HG02870 (cell line): Measurements from ENCODE around the gene ZNF846.
"Not testable (repeated sequence)": the region's sequence is repeated elsewhere in the genome, so short reads cannot be mapped to it uniquely, and the experiment has no call there.

ENCODE experiments used
- ATAC-seq: cut with Tn5 transposase; IDR thresholded peaks from one replicate; pipeline ENCODE4 v1.9.1; 2021; ENCODE audit warnings: mild to moderate bottlenecking, moderate library complexity; ENCODE audit not compliant: unreplicated experiment

The ZNF846 gene

DNA sequence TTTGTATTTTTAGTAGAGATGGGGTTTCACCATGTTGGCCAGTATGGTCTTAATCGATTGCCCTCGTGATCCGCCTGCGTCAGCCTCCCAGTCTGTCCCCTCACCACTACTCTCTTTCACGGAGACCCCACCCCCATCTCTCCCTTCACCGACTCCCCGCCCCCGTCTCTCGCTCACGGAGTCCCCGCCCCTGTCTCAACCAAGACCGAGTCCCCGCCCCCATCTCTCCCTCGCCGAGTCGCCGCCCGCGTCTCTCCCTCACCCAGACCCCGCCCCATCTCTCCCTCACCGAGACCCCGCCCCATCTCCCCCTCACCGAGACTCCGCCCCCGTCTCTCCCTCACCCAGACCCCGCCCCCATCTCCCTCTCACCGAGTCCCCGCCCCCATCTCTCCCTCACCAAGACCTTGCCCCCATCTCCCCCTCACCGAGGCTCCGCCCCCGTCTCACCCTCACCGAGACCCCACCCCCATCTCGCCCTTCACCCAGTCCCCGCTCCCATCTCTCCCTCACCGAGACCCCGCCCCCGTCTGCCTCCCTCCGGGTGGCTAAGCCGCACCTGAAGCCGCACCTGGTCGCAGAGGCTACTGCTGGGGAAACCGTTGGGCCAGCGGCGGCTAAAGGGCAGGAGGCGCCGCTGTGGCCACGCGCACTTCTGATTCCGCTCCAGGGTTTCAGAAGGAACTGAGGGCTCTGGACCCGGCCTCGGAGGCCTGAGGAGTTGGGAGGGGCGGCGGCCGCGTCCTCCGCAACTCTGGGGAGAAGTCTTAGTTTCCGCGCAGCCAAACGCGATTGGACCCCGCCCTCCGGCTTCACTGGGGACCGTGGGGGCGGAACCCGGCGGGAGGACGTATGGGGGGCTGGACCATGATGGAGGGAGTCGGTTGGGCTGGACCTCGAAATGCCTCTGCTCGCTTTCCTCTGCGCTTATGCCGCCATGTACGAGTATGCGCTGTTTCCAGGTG is 17.1 kb upstream of the ZNF846 start:
- ATAC-seq: peak; percentile 64

DNA sequence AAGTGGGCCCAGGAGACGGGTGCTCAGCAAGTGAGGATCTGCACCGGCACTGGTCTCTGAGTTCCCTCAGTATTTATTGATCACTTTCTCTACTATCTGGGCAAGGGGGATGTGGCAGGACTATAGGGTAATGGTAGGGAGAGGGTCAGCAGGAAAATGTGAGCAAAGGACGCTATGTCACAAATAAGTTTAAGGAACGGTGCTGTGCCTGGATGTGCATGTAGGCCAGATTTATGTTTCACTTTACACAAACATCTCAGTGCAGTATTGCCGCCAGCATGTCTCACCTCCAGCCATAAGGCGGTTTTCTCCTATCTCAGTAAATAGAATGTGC is 15.6 kb upstream of the ZNF846 start:
- ATAC-seq: not testable (repeated sequence)

DNA sequence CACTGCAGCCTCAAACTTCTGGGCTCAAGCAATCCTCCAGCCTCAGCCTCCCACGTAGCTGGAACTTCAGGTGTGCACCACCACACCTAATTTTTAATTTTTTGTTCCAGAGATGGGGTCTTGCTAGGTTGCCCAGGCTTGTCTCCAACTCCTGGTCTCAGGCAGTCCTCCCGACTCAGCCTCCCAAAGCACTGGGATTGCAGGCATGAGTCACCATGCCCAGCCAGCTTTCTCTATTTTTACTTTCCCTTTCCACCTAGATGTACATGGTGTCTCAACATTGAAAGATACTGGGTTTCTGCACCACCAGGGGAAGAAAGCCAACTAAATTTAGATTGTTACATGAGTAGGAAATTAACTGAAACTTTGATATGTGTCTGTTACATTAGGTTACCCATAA is 13.8 kb upstream of the ZNF846 start:
- no peak for ATAC-seq

GRCh38 chr19:9757544-9758501 is 10.7 kb downstream of the ZNF846 start:
- no peak for ATAC-seq

DNA sequence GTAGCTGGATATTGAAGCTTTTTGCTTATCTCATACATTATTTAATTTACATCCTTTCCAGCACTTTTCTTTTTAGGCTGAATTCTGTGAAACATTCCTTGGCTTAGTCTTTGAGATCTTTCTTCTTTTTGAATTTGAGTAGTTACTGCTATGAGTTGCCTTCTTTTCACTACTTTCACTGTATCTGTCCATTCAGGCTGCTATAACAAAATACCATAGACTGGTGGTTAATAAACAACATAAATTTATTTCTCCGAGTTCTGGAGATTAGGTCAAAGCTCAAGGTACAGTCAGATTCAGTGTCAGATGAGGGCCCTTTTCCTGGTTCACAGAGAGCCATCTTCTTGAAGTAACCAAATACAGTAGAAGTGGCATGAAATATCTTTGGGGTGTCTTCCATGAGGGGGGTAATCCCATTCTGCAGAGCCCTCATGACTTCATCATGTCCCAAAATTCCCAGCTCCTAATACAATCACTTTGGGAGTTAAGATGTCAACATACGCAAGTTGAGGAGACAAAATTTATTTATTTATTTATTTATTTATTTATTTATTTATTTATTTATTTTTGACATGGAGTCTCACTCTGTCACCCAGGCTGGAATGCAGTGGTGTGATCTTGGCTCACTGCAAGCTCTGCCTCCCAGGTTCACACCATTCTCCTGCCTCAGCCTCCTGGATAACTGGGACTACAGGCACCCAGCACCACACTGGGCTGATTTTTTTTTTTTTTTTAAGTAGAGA is 15.7 kb downstream of the ZNF846 start:
- no peak for ATAC-seq

DNA sequence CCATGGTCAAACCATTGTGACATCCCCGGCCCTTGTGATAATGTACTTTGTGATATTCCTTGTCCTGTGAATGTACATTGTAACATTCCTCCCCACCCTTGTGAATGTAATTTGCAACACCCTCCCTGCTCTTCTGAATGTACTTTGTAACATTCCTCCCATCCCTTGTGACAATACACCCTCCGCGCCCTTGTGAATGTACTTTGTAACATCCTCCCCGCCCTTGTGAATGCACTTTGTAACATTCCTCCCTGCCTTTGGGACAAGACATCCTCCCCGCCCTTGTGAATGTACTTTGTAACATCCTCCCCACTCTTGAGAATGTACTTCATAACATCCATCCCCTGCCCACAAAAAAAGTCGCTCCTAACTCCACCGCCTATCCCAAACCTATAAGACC is 17.1 kb downstream of the ZNF846 start:
- ATAC-seq: no peak

DNA sequence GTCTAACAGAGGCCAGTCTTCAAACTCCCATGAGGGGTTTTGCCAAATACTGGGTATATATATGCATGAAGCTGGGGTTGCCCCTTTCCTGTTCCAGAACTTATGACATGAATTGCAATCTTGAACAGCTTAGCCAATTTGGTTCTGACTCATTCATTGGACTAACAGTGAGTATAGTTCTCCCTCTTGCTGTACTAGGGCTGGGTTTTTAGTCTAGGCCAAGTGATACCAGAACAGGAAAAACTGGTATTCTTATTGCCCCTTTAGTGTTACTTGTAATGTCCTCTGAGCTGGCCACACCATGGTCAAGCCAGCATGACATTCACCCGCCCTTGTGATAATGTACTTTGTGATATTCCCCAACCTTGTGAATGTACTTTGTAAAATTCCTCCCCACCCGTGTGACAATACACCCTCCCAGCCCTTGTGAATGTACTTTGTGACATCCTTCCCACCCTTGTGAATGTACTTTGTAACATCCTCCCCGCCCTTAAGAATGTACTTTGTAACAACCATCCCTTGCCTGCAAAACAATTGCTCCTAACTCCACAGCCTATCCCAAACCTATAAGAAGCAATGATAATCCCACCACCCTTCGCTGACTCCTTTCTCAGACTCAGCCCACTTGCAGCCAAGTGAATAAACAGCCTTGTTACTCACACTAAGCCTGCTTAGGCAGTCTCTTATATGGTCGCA is 26.9 kb downstream of the ZNF846 start:
- ATAC-seq: no peak

- ATAC-seq: no peak
These were observed 32.6 kb downstream of the ZNF846 start for GRCh38 chr19:9735986-9736385.

DNA sequence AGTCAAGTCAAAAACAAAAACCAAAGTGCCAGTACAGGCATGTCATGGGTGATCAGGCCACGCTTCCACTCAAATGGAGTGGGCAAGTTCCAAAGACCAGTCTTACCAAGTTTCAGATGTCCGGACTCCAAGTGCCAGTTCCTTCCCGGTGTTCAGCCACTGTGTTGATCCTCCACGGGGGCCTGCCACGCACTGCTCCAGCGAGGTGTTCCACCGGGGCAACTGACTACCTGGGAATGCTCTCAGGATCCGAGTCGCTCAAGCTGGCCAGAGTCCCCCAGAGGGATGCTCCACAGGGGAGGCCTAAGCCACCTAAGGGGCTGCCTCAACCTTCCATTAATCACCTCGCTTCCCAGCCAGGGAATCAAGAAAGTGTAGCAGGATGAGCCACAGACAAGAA is 38.5 kb downstream of the ZNF846 start:
- ATAC-seq: not testable (repeated sequence)

GRCh38 chr19:9729162-9729561 is 39.4 kb downstream of the ZNF846 start:
- ATAC-seq: no peak

GRCh38 chr19:9727644-9728043 is 40.9 kb downstream of the ZNF846 start:
- ATAC-seq: no peak

DNA sequence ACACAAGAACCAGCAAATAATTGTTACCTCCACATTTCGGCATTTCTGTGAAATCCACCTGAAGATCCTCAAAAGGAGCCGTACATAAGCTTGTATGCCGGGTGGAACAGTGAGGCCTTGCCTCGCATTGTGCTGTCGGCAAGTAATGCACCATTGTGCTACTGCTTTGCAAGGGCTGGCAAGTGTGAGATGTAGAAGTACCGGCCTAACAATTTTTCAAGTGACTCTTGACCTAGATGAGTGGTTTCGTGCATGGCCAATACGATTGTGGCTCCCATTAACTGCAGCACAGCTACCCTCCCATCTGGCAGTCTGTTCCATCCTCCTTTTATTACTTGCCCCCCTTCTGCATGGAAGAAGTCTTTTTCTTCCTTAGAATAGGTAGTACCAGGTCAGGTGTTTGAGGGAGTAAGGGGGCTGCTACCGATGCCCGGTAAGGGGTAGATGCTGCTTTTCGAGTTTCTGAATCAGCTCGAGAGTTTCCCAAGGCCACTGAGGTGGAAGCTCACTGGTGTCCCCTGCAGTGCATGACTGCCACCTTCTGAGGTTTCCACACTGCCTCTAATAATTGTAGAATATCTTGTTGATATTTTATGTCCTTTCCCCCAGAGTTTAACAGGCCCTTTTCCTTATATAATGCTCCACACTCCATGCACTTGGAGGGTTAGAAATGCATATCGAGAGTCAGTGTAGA is 42.9 kb downstream of the ZNF846 start:
- not testable (repeated sequence) for ATAC-seq

DNA sequence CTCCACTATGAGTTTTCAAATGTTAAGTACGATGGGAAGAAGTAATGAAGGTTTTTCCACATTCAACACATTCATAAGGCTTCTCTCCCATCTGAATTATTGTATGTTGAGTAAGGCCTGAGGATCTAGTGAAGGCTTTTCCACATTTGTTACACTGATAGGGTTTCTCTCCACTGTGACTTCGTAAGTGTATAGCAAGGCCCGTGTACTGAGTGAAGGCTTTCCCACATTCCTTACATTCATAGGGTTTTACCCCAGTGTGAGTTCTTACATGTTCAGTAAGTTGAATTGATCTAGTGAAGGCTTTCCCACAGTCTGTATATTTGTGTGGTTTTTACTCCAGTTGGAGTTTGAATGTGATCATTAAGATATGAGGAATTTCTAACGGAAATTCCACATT is 44.4 kb downstream of the ZNF846 start:
- ATAC-seq: no peak

- no peak for ATAC-seq
These were observed 46.7 kb downstream of the ZNF846 start for GRCh38 chr19:9721861-9722260.

DNA sequence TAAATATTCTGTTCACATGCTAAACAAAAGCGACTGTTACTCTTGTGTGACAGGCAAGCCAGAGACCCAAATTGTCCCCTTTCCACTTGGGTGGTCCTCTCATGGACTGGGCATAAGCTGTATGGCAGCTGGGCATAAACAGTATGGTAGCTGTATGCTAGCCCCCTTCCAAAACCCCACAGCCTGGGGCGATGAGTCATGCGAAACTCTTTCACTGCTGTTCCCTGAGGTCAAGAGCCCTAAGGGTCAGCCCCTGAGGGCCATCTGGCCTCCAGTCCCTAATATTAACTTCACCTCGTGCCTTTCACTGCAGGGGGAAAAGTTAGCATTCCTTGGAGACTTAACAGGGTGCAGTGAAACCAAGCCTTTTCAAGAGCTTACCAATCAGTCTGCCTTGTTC is 48.0 kb downstream of the ZNF846 start:
- no peak for ATAC-seq

- ATAC-seq: no peak
These were observed 56.7 kb downstream of the ZNF846 start for GRCh38 chr19:9711815-9712214.

DNA sequence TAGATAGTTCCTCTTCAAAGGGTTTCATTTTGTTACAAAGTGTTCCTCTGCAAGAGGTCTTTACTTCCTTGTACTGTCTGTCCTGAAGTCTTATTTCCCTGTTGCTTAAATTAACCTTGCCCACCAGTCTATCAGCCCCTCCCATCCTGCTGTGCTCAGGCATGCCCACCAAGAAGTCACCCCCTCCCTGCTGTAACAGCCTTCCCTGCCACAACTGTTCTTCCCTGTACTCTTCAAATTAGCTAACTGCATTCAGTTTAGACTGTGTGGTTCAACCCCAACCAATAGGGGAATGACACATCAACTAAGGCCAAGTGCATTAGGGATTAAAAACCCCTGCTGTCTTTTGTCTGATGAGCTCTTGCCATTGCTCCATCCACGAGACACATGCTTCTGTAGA is 59.2 kb downstream of the ZNF846 start:
- no peak for ATAC-seq

DNA sequence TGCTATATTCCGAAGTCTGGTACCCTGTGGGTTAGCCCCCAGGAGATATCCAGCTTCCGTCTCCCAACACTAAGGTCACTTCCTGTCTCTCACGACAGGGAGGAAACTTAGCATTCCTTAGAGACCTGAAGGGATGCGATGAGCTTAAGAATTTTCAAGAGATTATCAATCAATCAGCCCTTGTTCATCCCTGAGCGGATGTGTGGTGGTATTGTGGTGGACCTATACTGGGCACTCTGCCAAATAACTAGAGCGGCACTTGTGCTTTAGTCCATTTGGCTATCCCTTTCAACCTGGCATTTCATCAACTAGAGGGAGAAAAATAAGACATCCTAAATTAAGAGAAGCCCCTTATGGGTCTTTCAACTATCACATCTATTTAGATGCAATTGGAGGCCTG is 62.7 kb downstream of the ZNF846 start:
- ATAC-seq: no peak

DNA sequence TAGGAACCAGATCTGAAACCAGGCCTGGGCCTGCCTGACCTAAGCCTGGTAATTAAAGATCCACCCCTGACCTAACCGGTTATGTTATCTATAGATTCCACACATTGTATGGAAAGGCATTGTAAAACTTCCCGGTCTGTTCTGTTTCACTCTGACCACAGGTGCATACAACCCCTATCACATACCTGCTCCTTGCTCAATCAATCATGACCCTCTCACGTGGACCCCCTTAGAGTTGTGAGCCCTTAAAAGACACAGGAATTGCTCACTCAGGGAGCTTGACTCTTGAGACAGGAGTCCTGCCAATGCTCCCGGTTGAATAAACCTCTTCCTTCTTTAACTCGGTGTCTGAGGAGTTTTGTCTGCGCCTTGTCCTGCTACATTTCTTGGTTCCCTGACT is 66.4 kb downstream of the ZNF846 start:
- ATAC-seq: no peak
